Measurements from ENCODE around the gene AFG3L2. TPM values are rescaled to one million over a fixed set of nuclear protein-coding genes. Genes with fewer than 3 reads are reported as not detected.

Gene AFG3L2
- total and polyA plus RNA-seq, 2 of the 13 experiments (the other 11 are each of a cell fraction or from before 2014, with no cell fraction given): 28.6 to 86.9 TPM

GRCh38 chr18:12420821-12421421, 43.9 kb upstream of the AFG3L2 start (continued):
- TF ChIP-seq ZFP91 (CRISPR knock-in tag; IDR thresholded peaks at IDR 0.05; ENCODE audit: borderline replicate concordance) (0 out of 2 replicates have a peak, but pooled peaks have one; percentile 12), NFIC (IDR thresholded peaks at IDR 0.05; ENCODE audit: low read length) (no peak), PRDM15 (CRISPR knock-in tag; IDR thresholded peaks at IDR 0.05) (no peak), ETV5 (CRISPR knock-in tag; IDR thresholded peaks at IDR 0.05; ENCODE audit: borderline replicate concordance) (peak; percentile 73; the same call in 1 of the 2 replicates), RFXAP (CRISPR knock-in tag; IDR thresholded peaks at IDR 0.05; ENCODE audit: borderline replicate concordance) (no peak), ZNF691 (CRISPR knock-in tag; IDR thresholded peaks at IDR 0.05; ENCODE audit: borderline replicate concordance, low read depth) (no peak), JARID2 (CRISPR knock-in tag; IDR thresholded peaks at IDR 0.05; ENCODE audit: insufficient replicate concordance) (peak; percentile 71), ELF3 (CRISPR knock-in tag; IDR thresholded peaks at IDR 0.05) (0 out of 2 replicates have a peak, but pooled peaks have one; percentile 13), ZNF687 (CRISPR knock-in tag; IDR thresholded peaks at IDR 0.05) (peak; percentile 81), ATF7-NPFF (CRISPR knock-in tag; IDR thresholded peaks at IDR 0.05; ENCODE audit: low read depth) (0 out of 2 replicates have a peak, but pooled peaks have one; percentile 66), SMARCC2 (IDR thresholded peaks at IDR 0.05) (no peak), PBX3 (CRISPR knock-in tag; IDR thresholded peaks at IDR 0.05; ENCODE audit: borderline replicate concordance) (no peak), ZNF547 (CRISPR knock-in tag; IDR thresholded peaks at IDR 0.05) (0 out of 2 replicates have a peak, but pooled peaks have one; percentile 16), SMAD3 (CRISPR knock-in tag; IDR thresholded peaks at IDR 0.05) (peak; percentile 66; the same call in 1 of the 2 replicates)

Data from HepG2 (cell line).